ENCODE measurements around the gene ZNF454.

Gene ZNF454

DNA sequence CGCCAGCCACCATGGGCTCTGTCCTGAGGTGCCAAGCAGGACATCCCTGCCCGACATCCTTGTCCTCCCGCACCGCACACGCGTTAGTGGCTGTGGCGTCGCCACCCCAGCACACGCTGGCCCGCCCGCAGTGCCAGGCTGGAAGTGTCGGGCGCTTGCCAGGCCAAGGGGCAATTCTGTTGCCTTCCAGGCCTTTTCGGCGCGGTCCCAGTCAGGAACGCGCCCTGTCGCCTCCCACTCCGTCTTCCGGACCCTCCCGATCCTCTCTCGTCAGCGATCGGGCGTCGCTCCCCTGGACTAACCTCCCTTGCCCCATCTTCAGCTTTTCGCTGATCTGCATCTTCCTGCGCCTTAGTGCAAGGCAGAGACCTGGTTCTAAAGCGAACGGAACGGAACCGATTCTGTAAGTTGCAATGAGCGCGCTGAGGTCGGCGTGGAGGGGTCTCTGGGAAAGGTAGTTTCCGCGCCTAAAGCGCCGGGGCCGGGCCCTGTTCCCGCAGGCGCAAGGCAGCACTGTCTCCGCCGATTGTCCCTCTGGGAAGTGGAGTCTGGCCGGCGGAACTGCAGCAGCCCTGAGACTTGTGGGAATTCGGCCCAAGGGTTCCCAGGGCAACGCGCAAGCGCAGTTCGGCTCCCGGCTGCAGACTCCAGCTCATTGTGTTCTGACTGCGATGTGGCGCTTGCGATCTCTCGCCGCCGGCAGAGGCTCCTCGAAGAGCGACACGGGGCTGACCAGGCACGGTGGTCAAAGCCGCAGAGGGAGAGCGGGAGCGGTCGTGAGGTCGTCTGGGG is at the start of gene ZNF454:
Gene ZNF454 (plus strand): TSS at position 630 of the 792 bp plus-strand sequence. CDS start 1,594 bp downstream, outside the sequence.
- no peak for FAIRE-seq

DNA sequence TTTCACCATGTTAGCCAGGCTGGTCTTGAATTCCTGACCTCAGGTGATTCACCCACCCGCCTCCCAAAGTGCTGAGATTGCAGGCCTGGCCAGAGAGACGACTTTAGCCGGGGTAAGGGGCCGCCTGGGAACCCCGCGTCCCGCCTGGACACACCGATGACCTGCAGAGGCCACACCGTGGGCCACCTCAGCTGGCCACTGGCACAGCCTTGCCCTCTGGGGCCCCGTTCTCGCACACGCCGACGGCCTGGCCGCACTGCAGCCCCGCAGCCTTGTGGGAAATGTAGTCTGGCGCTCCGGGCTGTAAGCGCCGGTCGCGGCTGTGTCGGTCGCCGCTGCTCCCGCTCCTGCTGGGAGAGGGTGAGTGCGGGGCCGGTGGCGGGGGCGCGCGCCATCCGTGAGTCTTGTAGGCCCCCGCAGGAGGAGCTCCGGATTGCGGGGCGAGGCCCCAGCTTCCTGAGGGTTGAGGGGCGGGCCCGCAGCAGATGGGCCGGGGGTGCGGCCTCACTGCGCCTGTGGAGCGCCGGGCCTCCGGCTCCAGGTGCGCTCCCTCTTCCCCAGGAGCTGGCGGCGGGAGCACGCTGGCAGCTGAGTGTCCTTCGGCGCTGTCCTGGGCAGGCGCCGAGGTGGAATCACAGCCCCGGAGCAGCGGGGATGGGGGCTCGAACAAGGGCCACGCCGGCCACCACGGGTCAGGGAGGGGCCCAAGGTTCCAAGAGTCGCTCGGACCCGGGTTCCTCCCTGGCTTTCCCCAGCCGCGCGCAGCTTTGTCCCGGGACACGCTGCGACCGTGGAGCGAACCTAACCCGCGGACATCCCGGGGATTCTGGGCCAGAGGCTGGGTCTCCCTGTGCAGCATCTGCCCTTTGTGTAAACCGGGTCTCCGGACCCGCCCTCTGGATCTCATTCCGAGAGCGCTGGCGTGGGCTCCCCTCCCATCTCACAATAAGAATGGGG is 45.1 kb upstream of the ZNF454 start, which contains the start of gene ZFP2:
Gene ZFP2 (plus strand): TSS at position 299 of the 957 bp plus-strand sequence. CDS start 35,401 bp downstream, outside the sequence.
- no peak for FAIRE-seq

DNA sequence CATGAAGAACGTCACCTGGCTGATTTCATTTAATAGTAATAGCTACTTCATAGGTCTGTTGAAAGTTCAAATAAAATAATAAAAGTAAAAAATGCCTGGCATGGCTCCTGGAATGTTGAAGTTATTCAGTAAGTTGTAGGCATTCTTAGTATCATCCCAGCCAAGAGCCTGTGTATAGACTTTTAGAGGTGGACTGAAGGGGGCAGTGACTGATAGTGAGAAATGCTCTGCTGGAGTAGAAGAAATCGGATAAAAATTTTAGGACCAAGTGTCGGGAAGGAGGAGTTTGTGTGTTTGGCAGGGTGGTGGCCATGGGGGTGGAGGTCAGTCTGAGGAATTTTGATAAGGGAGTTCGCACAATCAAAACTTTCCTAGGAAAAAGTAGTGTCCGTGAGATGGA is 41.7 kb upstream of the ZNF454 start:
- no peak for FAIRE-seq

DNA sequence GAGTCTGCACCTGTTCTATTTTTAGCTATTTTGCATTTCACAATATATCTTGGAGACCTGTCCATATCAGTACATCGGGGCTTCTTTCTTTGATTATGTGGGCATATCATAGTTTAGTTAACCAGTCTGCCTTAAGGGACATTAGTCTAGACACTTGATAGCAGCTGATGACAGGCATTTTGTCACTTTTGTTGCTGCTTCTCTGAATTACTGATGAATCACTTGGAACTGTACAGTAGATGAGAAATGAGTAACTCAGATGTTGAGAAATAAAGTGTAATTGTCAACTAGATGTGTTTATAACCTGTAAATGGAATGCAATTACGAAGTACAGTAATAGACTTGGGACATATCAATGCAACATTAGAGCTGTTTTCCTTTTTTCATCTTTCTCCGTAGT is 38.1 kb upstream of the ZNF454 start:
- no peak for FAIRE-seq

DNA sequence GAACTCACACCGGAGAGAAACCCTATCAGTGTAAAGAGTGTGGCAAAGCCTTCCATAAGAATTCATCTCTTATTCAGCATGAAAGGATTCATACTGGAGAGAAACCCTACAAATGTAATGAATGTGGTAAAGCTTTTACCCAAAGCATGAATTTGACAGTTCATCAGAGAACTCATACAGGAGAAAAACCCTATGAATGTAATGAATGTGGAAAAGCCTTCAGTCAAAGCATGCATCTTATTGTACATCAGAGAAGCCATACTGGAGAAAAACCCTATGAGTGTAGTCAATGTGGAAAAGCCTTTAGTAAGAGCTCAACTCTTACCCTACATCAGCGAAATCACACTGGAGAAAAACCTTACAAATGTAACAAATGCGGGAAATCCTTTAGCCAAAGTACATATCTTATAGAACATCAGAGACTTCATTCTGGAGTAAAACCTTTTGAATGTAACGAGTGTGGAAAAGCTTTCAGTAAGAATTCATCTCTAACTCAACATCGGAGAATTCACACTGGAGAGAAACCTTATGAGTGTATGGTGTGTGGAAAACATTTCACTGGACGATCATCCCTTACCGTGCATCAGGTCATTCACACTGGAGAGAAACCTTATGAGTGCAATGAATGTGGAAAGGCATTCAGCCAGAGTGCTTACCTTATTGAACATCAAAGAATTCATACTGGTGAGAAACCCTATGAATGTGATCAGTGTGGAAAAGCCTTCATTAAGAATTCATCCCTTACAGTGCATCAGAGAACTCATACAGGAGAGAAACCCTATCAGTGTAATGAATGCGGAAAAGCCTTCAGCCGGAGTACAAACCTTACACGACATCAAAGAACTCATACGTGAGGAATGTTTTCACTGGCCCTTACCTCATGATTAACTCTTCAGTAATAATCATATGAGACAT is 8.9 kb upstream of the ZNF454 start:
- no peak for FAIRE-seq

DNA sequence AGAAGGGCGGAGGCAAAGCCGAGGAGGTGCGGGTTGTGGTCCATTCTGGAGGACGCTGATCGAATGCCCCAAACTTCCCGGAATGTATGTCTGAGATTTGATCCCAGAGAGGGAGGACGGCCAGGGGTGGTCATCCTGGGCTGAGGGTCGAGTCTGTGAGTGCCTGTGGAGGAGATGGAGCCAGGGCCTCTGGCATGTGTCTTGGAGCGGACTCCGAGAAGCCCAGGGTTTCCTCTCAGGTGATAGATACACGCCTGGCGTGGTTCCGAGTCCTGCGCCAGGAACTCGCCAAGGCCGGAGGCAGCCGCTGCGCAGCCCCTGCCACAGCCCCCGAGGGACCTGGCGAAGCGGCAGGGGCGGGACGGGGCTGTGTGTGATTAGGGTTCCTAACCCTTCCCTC is 363 bp downstream of the ZNF454 start:
- no peak for FAIRE-seq

DNA sequence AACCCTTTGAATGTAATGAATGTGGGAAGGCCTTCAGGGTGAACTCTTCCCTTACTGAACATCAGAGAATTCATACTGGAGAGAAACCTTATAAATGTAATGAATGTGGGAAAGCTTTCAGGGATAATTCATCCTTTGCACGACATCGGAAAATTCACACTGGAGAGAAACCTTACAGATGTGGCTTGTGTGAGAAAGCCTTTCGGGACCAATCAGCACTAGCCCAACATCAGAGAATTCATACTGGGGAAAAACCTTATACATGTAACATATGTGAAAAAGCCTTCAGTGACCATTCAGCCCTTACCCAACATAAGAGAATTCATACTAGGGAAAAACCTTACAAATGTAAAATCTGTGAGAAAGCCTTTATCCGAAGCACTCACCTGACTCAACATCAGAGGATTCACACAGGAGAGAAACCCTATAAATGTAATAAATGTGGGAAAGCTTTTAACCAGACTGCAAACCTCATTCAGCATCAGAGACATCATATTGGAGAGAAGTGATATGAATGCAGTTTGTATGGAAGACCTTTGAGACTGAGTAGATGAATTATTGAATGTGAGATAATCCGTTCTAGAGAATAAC is 24.6 kb downstream of the ZNF454 start:
- no peak for FAIRE-seq

DNA sequence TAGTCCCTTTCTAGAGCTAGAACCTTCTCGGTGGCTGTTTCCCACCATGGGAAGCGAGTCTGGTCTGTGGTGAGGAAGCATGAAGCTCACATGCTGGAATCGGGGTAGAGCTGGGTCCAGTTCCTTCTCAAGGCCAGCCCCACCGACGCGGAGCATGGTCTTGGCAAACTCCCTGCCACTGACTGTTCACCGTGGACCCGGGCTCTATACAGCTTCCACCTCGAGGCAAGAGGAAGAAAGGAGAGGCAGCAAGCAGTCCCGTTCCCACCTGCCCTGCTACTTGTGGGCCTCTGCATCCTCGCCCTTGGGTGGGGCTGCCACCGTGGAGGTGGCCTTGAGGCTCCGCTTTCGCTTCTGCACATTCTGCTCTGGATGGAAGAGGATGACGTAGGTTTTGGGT is 40.4 kb downstream of the ZNF454 start:
- FAIRE-seq: no peak

DNA sequence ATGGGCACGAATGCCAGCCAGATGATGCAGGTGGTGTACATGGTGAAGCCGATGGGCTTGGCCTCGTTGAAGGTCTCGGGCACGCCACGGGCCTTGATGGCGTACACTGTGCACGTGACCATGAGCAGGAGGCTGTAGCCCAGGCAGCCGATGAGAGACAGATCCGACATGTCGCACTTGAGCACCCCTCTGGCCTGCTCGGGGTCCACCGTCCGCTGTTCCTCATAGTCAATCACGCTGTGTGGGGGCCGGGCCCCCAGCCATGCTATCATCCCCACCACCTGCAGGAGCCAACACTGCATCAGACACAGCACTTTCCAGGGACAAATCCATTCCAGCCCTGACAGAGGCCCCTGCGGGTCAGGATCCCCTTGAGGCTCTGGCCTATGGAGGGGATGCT is 41.9 kb downstream of the ZNF454 start:
- no peak for FAIRE-seq

DNA sequence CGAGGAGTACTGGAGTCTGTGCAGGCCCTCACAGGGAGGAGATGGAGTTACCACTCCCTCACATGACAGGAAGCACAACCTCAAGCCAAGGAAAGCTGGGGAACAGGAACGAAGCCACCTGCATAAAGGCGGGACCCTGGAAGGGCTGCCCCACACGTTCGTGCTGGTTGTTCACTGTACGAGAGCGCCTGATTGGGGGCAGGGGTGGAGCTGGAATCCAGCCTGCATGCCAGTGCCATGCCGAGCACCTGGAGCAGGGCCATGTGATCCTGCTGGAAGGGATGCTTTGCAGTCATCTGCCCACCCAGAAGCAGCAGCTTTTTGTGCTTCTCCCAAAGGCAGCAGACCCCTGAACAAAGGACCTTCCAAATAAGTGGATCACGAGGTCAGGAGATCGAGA is 42.7 kb downstream of the ZNF454 start:
- FAIRE-seq: no peak

DNA sequence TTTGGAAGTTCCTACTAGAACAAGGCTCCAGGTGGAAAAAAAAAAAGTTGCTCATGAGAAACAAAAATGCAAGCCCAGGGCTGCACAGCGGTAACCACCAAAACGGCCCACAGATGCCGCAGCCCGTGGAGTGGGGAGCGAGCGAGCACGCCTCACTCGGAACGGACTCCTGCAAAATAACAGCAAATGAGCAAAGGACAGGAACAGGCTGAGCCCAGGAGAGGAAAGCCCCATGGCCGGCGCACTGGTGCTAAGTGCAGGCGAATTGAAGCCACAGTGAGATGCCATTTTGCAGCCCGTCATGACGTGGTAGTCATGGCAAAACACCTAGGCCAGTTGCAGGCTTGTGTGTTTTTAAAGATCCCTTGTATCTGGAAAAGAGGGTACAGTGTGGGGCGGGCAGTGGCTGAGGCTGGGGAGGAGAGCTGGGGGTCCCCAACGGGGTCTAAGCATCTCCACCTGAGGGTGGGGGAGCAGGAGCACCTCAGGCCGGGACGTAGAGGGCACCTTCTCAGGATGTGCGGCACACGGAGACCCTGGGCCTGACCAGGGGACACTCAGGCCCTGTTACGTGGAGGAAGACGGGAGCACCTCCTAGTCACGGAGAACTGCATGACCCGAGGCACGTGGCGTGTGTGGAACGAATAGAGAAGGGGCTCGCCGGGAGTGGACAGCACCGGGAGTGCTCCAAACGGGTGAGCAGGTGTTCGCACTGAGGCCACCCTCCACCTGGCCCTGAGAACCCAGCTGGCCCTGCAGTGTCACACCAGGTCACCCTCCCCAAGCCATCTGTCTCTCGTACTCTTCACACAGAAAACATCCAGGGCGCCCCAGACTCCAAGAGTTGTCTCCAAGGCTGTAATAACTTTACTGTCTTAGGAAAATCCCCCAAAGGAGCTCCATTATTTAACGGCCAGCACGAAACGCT is 43.4 kb downstream of the ZNF454 start:
- FAIRE-seq: no peak

DNA sequence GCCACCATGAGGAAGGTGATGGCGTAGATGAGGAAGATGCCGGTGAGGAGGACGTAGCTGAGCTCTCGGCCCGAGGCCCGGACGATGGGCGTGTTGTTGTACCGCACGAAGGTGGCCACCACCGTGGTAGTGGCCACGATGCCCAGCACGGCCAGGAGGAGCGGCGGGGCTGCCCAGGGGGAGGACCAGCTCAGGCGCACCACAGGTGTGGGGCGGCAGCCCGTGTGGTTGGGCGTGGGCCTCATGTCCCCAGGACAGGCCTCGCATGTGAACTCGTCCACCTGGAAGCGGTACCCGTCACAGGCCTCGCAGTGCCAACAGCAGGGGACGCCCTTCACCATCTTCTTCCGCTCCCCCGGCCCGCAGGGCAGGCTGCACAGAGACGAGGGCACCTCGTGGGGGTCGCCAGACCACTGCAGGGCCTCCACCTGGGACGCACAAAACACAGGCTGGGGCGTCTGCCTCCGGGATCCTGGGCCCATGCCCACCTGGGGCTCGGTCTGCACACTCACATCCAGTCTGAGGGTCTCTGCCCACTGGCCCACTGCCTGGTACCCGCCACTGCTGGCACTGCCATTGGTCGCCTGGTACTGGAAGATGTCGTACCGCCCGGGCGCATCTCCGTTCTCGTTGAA is 45.4 kb downstream of the ZNF454 start:
- FAIRE-seq: no peak

DNA sequence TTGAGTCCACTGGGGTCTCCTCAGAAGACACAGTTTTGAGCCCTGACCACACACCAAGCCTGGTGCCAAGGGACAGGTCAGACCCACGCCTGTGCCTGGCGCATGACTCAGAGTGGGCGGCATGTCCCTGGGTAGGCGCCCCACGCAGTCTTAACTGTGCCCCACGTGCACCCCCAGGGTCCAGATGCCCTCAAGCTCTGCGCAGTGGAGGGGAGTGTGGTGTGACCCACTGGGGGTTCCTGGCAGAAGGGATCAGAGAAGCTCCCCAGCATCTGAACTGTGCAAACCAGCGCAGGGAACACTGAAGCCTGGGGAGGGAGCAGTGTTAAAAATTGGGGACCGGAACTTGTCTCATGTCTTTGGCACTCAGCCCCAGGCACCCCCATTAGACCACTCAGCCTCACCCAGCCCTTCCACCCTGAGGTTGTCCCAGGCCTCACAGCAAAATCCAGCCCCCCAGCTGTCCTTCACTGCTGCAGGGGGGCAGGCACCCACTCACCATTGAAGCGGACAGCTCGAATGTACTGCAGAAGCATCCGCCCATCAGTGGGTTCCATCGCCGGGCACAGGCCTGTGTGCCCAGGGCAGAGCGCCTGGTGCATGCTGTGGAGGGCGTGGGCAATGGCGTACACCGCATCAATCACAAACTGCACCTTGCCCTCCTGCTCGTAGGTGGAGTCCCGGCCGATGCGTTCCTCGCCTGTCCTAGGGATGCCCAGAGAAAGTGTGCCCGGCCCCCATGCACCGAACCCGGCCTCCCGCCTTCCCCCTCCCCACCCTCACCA is 47.6 kb downstream of the ZNF454 start:
- no peak for FAIRE-seq

DNA sequence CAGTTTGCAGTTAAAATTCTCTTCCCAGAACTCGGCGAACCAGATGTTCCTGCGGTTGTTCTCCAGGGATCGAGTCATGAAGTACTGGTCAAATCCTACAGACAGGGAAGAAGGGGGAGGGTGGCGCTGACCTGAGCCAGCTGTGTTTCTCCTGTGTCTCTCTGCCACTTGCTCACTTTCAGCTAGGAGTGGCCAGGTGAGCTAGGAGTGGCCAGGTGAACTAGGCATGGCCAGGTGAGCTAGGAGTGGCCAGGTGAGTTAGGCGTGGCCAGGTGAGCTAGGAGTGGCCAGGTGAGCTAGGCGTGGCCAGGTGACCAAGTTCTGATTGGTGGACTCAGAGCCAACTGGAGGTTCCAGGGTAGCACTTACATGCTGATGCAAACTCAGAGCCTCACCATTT is 48.3 kb downstream of the ZNF454 start:
- FAIRE-seq: no peak

DNA sequence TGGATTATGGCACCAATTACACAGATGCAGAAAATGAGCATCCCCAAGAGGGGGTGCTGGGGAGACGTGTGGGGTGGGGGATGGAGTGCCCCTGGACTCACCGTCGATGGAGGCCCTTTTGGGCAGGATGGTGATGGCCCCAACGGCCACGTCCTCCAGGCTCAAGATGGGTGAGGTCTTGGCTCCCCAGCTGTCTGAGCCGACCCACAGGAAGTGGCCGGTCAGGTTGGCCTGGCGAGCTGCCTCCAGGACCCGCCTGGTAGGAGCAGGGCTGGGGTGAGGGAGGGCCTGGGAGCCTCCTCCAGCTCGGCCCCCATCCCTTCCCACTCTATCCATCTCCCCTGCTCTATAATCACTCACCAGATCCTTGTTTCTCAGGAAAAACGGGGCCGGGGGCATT is 49.5 kb downstream of the ZNF454 start:
- FAIRE-seq: no peak

DNA sequence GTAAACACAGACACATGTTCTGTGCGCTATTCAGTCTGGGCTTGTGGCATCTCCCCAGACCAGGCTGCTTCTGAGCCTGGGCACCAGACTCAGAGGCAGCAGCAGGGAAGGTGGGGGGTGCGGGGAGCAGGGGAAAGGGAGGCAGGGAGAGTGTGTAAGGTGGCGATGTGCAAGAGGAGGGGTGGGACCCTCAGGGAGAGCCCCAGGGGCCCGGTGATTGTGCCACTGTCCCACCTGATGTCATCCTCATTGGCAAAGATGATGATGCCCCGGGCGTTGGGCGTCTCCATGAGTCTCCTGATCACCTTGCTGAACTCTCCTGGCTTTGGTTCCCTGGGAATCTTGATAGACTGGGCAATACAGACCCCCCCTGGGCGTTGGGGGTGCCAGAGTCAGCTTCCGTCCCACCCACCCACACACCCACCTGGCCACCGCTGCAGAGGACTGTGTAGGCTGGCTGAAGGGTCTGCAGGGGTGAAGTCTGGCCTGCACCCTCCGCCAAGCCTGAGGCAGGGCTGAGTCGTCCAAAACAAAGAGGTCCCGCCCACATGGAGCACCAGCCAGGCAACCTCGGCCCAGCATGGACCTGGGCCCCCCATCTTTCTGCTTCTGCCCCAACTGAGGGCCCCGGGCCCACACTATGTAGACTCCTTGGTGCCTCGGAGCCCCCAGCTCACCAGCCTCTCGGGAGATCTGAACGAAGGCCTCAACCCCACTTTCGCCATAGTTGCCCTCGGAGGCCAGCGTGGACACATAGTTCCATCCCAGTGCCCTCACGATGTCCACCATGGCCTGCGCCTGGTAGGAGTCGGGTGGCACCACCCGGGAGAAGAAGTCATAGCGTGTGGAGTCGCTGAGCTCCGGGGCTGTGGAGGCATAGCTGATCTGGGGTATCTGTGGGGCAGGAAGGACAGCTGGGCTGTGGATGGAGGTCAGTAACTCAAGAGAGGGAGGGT is 50.5 kb downstream of the ZNF454 start:
- FAIRE-seq: no peak

DNA sequence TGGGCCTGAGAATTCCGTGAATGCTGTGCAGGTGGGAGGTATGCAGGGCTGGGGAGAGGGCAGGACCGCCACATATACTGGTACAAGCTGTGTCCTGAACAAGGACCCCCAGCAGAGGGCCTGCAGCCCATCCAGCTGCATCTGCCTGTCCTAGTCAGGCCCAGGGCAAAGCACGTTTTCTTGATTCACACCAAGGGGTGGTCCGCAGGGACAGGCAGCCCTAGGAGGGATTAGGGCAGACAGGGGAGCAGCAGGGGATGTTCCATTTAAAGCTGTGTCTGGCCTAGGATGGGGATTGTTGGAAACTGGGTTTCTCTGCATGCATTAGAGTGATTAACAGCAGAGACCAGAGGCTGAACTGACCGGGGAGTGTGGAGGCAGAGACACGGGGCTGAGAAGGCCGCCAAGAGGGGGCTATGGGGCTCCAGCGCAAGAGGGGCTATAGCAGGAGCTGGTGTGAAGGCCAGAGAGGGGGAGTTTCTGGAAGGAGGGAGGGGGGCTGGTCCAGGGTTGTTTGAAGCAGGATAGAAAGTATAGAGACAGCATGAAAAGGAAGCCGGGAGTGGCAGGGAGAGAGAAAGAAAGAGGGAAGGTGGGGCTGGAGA is 51.4 kb downstream of the ZNF454 start:
- no peak for FAIRE-seq

DNA sequence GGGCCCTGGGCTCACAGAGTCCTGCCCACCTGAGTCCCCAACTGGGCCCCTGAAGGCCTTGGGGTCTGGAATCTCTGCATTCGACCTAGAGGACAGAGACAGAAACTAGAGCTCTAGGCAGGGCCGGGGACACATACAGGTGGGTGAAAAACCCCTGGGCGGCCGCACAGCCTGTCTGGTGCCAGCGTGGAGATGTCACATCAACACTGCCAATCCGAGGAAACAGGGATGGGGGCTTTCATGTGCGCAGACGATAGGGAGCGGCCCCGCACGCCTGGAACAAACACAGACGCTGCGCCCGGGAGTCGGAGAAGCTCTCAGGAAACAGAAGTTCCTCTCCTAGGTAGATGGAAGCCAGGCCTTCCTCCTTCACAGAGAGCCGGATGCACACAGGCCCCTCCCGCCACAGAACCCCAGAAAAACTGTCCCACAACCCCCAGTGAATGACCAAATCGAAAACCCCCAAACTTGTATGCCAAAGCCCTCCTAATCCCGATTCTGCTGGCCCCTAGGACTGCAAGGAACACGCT is 52.3 kb downstream of the ZNF454 start:
- FAIRE-seq: no peak
